ENCODE measurements around the gene TRAF3IP1.

Gene TRAF3IP1

GRCh38 chr2:238282861-238283738 lies 37.2 kb upstream of the TRAF3IP1 start:
- no peak for DNase-seq (ENCODE audit: low read depth, low spot score)
- ChIA-PET POLR2A (no interaction called here), CTCF (interaction anchor here (14.6 kb wide), 1 partner anchor 19 kb away, joined by 148 read pairs; no protein-coding TSS in a partner anchor)
- TF ChIP-seq CTCF (IDR thresholded peaks at IDR 0.05; ENCODE audit: insufficient read depth, low read length, missing control alignments): no peak
- H3K4me3 ChIP-seq (ENCODE audit: low read depth, low read length): no peak overlapping the region

- no peak for TF ChIP-seq CTCF (IDR thresholded peaks at IDR 0.05; ENCODE audit: insufficient read depth, low read length, missing control alignments)
- H3K4me3 ChIP-seq (ENCODE audit: low read depth, low read length): no peak overlapping the region
- POLR2A ChIA-PET: no interaction called here
- CTCF ChIA-PET: interaction anchor here (1.0 to 14.6 kb wide), 4 partner anchors 9 to 427 kb away, joined by 3 to 148 read pairs (median 6); no protein-coding TSS in a partner anchor
- no peak for DNase-seq (ENCODE audit: low read depth, low spot score)
Observed at GRCh38 chr2:238284802-238285515, 35.4 kb upstream of the TRAF3IP1 start.

DNA sequence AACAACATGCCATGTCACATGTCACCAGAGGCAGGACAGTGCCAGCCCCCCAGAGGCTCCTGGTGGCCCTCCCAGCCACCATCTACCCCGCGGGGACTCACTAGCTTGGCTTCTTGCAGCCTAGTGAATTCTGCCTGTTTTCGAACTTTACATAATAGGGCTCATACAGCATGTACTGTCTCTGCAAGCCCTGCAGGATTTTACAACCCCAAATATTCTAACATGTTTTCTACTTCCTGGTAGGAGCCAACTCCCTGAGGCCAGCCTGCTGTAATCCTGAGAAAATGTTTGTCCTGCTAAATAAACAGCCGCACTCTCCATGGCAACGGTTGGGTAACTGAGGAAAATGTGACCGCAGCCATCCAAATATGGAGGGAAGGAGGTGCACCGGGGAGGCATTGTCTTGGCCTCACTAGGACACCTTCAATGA lies 34.6 kb upstream of the TRAF3IP1 start:
- peak; percentile 44 for DNase-seq (ENCODE audit: low read depth, low spot score)
- CTCF ChIA-PET: interaction anchor here (1.3 to 3.0 kb wide), 4 partner anchors 10 to 427 kb away, joined by 3 to 20 read pairs (median 6); no protein-coding TSS in a partner anchor
- POLR2A ChIA-PET: no interaction called here

DNA sequence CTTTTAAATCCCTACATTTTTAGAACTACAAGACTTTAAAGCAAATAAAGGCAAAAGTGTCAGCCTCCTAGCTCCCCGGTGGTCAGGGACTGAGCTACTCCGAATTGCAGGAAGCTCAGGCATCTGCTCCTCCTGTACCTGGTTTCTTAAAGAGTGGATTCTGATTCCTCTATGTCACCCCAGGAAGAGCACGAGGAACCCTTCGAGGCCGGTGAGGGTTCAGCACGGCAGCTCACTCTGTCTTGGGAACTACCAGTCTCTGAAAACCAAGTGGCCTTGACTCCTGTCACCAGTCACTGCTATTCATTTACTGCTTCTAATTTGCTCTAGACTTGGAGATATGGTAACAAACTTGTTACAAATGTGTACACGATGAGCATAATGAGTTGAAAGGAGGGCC lies 34.2 kb upstream of the TRAF3IP1 start:
- POLR2A ChIA-PET: no interaction called here
- no peak overlapping the region for H3K4me3 ChIP-seq (ENCODE audit: low read depth, low read length)
- no peak for DNase-seq (ENCODE audit: low read depth, low spot score)
- TF ChIP-seq CTCF (IDR thresholded peaks at IDR 0.05; ENCODE audit: insufficient read depth, low read length, missing control alignments): no peak
- CTCF ChIA-PET: interaction anchor here (1.3 to 3.0 kb wide), 4 partner anchors 10 to 428 kb away, joined by 3 to 20 read pairs (median 6); no protein-coding TSS in a partner anchor

More for the DNA sequence above, 34.6 kb upstream of the TRAF3IP1 start:
- no peak for TF ChIP-seq CTCF (IDR thresholded peaks at IDR 0.05; ENCODE audit: insufficient read depth, low read length, missing control alignments)
- H3K4me3 ChIP-seq (ENCODE audit: low read depth, low read length): no peak overlapping the region

GRCh38 chr2:238286551-238286950 lies 33.8 kb upstream of the TRAF3IP1 start:
- DNase-seq (ENCODE audit: low read depth, low spot score): no peak
- no peak overlapping the region for H3K4me3 ChIP-seq (ENCODE audit: low read depth, low read length)
- ChIA-PET CTCF (interaction anchor here (1.3 to 3.0 kb wide), 4 partner anchors 11 to 428 kb away, joined by 3 to 20 read pairs (median 6); no protein-coding TSS in a partner anchor), POLR2A (no interaction called here)
- TF ChIP-seq CTCF (IDR thresholded peaks at IDR 0.05; ENCODE audit: insufficient read depth, low read length, missing control alignments): no peak
